Measurements from ENCODE around the gene DAB1.
"Not testable (repeated sequence)": the region's sequence is repeated elsewhere in the genome, so short reads cannot be mapped to it uniquely, and the experiment has no call there.

The DAB1 gene

DNA sequence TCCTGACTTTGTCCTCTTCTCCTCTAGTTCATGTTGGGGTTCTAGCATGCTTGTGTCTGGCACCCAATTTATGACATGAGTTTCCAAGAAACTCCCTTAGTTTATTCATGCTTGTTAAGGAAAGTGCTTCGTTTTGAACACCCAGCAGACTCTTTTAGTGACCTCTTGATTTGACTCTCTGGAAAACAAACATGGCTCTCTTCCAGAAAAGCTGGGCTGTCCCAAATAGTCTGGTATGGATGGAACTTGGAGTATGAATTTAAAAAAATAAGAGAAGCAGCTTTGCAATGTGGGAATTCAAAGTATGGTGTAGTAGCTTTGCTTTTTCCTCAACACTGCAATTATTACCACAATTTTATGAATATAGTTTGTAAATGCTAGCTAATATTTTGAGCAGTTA, 314.6 kb downstream of the DAB1 start:
- DNase-seq, result no peak

DNA sequence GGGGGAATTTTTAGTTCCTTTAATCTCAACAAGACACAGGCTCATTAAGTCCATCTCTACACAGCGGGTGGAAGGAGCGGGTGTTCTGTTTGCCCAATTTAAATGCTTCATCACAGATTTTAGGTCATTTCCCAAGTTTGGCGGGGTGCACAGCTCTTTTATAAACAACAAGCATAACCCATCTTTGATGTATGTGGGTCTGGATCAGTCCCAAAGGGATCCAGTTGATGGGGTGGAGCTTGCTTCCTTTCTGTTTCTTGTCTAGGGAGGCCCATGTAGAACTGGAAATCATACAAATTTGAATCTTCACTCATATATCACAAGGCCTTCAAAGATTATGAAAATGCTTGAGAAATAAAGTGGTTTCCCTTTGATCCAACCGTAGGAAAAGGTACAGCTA, 317.6 kb downstream of the DAB1 start:
- no peak for DNase-seq

DNA sequence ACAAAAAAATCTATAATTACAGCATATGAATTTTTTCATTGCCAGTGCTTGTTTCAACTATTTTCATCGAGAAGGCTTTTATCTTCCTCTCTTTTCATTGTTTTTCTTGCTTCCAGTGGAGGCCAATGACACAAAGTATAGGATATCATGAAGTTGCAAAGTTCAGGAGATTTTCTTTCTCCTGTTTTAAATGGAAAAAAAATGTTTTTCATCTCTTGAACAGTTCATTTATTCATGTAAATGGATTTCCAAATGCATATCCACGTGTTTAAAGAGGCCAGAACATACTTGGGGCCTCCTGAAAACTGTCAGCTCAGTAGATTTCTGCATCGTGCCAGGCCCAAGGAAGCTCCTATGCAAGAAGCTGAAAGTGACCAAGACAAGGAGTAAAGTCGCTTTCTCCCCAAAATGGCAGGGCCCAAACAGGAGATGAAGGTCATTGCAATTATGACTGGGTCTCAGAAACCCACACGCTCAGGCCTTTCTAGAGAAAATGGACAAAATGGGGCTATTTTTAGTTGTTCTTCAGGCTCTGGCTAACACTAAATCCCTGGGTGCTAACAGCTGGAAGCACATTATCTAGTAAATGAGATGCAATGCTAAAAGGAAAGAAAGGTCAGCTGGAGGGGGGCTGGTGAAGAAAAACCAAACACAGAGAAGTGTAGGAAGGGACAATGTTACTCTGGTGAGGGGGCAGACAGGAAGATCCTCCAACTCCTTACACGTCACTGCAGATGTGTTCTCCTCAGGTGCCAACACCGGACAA, 321.1 kb downstream of the DAB1 start:
- no peak for DNase-seq

DNA sequence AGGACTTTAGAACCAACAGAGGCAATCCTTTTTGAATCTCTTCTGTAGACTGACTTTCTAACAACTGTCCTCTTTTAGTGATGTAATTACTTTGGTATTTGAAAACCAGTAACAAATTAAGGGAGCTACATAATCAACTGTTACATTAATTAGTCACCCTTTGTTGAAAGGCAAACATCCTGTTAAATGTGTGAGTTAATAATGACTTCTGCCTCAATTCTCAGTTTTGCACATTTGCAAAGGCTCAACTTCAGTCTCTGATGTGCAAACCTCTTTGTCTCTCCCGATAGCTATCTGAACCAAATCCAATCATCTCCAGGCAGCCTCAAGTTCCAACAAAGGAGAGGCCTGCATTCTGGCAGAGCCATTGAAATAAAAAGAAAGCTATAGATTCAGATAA, 322.7 kb downstream of the DAB1 start:
- no peak for DNase-seq

DNA sequence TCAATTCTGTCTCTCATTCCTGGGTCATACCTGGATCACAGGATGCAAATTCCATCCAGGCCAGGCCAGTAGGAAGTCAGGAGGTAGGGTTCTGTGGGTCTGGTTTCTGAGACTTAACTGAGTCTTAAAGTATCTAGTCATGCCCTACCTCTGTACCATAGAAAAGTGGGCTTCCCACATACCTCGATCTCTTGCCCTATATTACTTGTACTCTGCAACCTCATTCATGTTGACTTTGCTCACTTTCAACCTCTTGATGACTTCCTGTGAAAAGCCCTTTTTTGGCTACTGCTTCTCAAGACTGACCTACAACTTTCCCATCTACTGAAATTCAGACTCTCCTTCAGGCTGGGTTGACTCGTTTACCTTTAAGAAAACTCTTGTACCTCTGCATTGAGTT, 329.1 kb downstream of the DAB1 start:
- DNase-seq, result no peak

DNA sequence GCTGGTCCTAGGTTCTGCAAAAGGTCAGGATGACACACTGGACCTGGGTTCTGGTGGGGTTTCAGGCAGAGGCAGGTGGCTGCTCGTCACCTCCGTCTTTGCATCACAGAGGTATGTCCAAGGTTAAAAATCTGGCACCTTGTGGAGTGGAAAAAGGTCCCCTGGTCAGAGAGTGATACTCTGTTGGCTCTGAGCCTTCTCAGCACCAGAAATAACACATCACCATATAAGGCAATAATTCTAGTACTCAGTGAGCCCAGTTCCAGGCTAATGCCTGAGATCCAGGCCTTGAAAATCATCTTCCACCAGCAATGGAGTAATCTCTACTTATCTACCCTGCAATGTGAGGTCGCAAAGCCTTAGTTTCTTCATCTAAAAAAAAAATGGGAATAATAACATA, 330.7 kb downstream of the DAB1 start:
- no peak for DNase-seq

DNA sequence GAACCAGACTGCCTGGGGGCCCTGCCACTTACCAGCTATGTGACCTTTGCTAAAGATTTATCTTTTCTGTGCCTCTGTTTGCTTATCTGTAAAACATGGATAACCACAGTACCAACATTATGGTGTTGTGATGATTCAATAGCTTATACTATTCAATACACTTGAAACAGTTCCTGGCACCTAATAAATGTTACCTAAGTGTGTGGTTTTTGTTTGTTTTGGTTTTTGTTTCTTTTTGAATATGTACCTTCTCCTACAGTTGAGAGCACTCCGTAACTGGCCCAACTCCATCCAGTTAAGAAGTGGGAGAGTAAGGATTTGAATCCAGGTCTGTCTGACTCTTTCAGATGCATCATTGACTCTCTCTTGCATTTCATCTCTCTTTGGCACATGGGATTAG, 332.2 kb downstream of the DAB1 start:
- DNase-seq, result no peak

DNA sequence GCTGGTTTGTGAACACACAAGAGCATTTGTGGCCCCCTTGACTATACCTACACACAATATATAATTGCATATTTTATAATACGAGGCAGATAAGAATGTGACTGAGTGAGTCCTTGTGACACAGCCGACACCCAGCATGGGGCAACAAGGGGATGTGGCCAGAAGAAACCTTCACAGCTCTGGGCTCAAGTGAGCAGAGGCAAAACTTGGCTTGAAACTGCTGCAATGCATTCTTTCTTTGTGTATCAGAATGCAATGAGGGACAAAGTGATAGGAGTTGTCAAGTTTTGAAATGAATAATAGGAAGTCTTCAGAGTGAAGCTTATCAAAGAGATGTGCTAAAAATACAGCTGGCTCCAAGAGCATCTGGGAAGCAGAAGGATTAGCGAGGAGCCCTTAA, 334.0 kb downstream of the DAB1 start:
- DNase-seq, result no peak

DNA sequence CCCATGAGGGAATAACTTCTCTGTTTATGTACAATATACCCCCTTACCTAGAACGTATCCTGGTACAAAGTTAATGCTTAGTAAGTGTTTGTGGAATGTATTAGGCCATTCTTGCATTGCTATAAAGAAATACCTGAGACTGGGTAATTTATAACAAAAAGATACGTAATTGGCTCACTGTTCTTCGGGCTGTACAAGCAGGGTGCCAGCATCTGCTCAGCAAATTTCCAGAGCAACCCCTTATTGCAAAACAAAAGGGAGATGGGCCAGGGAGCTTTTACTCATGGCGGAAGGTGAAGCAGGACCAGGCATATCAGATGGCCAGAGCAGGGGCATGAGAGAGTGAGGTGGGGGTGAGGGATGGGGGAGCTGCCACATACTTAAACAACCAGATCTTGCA, 334.6 kb downstream of the DAB1 start:
- DNase-seq, result no peak

DNA sequence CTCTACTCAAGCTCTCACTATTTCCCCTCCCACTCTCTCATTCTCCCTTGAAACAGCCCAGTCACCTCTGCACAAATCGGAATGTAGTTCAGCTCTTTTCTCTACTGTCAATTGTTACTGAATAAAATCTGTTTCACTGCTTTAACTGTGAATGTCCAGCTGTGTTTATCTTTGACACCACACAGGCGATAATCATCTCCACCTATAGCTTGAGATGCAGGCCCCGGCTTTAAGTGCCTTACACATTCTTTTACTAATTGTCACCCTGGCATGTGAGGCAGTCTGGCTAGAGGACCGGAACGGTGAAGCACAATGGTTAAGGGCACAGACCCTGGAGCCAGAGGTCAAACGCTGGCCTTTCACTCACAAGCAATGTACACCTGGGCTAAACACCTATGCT, 335.2 kb downstream of the DAB1 start:
- no peak for DNase-seq

DNA sequence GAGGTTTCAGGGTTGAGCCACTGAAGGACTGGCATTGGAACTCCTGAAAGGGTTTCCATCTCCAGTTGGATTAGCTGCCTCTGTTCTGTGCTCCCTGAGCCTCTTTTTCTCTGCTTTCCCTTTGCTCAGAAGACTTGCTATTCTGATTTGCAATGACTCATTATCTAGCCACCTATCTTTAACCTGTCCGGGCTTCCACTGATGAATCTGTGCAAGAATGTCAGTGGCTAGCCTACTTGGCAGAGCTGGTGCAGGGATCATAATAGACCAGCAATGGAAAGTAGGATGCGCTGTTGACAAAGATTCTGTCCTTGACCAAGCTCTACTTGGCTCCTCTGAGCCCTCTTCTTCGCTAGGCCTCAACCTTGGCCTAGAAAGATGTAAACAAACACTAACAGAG, 336.2 kb downstream of the DAB1 start:
- not testable (repeated sequence) for DNase-seq

DNA sequence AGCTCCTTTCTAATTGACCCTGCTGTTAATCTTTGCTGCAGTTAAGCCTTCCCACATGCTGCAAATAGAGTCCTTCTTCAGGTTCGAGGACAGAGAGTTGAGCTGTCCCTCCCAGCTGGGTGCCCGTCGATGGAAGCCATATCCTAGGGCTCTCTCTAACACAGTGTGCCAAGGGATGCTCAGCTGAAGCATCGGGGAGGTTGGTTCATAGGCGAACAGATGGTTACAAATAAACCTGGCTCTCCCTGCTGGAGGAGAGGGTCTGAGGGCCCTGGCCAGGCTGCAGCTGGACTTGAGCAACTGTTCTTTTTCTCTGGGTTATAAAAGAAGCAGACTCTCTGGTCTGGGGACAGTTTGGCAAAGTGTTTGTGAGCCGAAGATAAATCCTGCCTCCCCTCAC, 337.7 kb downstream of the DAB1 start:
- no peak for DNase-seq

DNA sequence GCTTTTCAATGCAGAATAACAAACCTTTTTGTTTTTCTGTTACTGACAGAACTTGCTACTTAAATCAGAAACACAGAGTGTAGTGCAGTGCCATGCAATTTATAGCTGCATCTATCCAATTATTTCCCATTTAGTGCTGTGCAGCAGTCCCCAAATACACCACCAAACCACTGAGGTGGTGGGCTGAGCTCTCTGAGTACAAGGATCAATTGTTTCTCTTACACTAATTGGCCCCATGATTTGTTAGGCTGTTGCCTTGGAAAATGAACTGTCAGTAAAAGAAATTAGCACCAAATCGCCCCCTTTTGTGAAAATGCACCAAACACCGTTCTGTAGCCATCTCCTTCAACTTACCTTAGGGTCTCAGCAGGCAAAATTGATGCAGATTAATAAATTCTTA, 339.2 kb downstream of the DAB1 start:
- DNase-seq, result no peak

DNA sequence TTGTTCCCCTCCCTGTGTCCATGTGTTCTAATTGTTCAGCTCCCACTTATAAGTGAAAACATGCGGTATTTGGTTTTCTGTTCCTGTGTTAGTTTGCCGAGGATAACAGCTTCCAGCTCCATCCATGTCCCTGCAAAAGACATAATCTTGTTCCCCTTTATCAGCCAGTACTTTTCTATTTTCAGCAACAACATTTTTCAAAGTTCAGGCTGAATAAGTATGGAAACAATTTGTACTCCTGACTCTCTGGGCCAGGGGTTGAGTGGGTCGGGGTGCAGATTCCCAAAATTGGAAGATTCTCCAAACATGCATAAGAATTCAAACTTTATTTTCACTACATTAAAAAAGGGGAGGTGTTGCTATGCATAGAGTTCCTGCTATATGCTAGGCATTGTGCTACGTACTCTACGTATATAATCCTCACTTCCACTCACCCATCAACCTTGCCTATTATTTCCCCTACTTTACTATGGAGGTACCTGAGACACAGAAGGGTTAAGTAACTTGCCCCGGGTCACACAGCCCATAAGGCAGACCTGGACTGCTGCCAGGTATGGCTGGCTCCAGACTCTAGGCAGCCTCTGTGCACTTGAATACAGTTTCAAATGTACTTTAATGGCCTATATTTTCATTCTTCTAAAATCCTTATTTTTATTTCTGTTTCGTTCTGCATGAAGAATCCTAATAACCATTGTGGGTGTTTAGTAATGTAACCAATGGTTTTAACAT, 341.0 kb downstream of the DAB1 start:
- no peak for DNase-seq

DNA sequence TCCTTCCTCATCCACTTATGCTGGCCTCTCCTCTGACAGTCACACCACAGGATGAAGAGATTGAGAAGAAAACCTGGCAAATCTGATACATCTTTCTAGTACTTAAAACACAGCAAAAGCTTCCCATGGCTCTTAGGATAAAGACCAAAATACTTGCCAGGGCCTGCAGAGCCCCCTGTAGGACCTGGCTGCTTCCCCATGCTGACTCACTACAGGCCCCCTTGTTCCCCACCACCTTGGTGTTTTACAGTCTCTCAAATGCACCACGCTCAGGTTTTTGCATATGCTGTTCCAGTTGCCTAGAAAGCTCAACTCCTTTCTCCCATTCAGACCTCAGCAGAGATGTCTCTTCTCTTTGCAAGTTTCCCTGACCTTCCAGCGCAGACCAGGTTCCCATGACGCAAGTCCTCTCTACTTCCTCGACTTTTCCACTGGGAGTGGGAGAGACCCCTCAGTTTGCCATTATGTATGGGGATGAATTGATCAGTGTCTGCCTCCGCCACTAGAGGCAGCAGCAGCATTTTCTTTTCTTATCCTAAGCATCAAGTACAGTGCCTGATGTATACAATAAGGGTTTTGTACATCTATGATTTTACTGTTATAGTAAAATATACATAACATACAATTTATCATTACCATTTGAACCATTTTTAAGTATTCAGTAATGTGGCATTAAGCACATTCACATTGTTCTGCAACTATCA, 344.3 kb downstream of the DAB1 start:
- no peak for DNase-seq

DNA sequence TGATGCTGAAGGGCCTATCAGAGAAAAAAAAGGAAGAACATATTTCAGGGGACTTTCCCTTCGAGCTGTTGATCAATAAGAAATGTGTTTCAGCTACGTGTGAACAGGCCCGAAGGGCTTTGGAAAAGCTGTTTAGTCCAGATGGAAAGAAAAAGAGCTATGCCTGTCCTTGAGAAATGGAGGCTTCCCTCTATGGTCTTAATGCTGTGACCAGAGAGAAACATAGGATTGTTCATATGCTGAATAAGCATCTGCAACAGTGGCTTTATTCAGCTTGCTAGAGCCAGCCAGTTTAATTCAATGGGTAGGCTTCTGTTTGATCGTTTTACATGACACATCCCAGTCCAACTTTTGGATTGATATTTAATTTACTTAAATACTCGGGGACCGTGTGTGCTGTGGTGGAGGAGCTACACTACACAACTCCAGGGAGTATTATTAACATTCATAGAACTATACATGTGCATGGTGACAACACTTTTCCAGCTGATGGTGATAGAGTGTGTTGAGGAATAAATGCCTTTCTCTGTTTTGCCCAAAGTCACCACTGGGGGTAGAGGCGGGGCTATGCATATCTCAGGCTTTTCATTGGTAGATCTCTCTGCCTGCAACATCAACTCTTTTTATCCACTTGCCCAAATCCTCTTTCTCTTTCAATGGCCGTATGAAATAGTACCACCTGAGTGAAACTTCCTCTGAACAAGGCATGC, 351.3 kb downstream of the DAB1 start:
- no peak for DNase-seq

DNA sequence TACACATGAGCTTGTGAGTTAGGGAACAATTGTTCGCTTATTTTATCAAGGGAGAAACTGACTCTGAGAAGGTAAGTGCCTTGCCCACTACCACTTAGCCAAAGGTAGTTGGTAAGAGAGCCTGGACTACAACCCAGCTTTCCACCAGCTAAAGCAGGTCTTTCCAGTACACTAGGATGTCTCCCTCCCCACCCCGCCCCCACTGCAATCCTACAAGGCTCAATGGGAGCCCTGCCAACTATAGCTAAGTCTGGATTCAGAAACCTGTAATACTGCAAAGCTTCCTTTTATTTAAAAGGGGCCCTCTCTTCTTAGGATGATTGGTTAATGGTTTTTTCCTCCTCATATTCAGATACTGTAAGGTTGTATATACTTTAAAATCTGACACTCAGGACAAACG, 356.0 kb downstream of the DAB1 start:
- DNase-seq, result no peak

DNA sequence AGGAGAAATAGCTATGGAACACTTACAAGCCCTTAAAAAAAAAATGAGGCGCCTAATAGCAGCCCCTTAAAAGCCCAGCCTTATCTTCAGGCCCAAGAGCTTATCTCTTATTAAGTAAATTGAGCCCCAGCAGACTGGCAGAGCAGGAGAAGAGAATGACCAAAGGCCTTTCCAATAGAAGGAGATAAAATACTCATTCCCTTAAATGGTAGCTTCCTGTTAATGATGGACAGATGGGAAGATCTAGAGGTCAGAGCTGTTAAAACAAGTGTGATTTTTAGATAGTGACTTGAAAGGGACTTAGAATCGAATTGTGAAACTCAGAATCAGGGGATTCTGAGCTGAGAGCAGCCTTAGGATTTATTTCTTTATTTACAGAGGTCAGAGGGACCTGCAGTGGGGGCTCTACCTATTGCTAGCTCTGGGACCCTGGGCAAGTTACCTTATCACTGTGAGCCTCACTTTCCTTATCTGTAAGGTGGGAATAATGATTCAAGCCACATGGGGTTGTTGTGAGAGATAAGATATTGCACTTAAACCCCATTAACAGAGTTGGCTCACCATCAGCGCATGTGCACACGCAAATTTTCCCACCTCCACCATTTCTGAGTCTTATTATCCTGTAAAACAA, 356.8 kb downstream of the DAB1 start:
- no peak for DNase-seq

DNA sequence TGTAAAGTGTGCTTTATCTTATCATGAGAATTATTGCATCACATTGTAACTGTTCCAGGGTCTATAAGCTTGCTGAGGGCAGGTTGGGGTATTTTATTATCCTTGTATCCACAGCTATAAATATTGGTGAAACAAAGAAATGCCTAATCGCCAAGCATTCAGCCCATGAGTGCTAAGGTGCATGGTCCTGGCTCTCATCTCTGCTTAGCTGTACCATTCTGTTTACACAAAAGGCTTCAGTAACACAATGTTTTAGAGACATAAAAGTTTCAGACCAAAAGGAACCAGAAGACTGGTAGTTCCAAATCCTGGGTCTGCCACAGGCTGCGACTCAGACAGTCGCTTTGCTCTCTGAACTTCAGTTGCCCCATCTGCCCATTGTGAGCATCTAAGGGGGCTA, 358.4 kb downstream of the DAB1 start:
- no peak for DNase-seq

DNA sequence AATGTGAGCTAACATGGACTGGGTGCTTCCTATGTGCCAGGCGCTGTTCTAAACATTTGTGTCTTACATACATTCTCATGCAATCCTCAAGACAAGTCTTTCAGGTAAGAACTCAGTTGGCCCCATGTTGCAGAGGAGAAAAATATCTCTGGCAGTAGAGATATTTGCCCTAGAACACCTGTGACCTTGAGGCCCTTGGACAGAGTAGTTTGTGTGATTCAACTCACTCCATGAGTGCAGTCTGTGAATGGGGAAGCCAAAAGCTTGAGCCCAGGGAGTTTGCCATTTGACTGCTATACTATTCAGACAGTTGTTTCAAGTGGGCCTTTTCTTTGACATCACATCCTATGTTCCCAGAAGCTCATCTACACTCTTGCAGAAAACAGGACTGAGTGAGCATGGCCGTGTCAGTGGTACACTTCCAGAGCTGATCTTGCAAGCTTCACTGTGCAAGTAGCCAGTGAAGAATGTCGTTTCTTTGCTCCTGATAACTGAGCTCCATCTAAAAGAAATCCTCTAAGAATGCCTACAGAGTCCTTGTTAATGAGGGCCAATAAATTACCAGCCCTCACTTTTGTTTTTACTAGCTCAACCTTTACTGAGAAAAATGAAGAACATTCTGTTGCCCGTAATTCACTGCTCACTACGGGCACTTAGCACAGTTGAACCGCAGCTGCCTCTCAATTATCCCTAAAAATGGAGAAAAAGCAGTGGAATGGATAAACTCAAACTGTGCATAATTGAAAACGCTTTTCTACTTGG, 359.3 kb downstream of the DAB1 start:
- DNase-seq, result no peak

DNA sequence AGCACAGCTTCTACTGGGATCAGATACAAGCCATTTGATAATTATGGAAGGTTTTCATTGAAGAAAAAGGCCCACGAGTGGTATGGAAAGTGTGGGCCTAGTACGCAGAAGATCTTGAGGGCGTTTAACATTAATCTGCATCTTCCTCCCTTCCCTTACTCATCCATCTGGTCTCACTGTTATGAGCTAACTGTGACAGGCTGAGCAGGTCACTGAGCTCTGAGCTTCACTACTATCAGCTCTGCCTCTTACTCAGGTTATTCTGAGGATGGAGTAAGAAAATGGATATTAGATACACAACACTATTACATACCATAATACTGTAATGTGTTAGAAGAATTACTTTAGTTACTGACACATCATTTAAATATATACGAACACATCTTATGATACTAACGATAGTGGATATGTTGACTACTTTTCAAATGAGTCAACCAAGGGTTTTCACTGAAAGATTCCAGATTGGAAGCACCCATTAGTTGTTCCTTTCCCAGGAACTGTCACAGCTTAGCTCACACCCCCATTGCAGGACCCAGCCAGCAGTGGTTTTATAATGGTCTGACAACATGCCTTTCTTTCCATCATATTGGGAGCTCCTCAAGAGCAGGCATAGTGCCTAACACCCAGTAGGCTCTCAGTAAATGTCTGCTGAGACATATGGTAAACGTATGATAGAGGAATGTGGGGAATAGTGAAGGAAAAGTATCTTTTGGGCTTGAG, 360.3 kb downstream of the DAB1 start:
- no peak for DNase-seq

DNA sequence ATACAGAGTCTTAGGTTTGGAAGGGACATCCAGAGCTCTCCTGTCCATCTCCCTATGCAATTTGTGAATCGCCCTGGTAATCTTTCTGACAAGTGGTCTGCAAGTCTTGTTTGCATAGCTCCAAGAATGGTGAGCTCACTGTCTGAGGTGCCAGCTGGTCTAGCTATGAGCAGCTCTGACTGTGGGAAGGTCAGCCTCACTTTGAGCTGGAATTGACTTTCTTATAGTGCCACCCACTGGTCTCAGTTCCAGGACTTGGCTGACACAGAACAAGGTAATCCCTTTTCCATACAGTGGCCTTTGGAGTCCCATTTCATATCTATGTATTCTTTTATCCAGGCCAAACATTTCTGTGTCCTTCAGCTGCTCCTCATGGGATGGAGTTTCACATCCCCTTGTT, 362.5 kb downstream of the DAB1 start:
- no peak for DNase-seq

Measured in stimulated activated CD4-positive, alpha-beta T cell treated with anti-CD3 and anti-CD28 coated beads, Interleukin-4, amount 100 ng/mL, for 1 hour (primary cell).